Hematopoietic multipotent progenitor cell treated with erythropoietin and hydrocortisone succinate and interleukin-3 and kit ligand, for 6 days (in vitro differentiated cells): ENCODE measurements around the gene FTCD.
"Not testable (repeated sequence)": the region's sequence is repeated elsewhere in the genome, so short reads cannot be mapped to it uniquely, and the experiment has no call there.

Experiments used
- DNase-seq: peaks from one replicate; pipeline ENCODE4 v3.0.0-alpha.2; 2015

The FTCD gene

GRCh38 chr21:46170436-46171193 lies 15.2 kb upstream of the FTCD start:
- DNase-seq = not testable (repeated sequence)

GRCh38 chr21:46168659-46169386 lies 13.4 kb upstream of the FTCD start:
- DNase-seq = no peak

GRCh38 chr21:46168238-46168637 lies 12.9 kb upstream of the FTCD start:
- no peak for DNase-seq

GRCh38 chr21:46165098-46165497 lies 9.7 kb upstream of the FTCD start:
- no peak for DNase-seq

- DNase-seq = no peak
Measured at GRCh38 chr21:46163380-46163779, 8.0 kb upstream of the FTCD start.

- no peak for DNase-seq
Measured at GRCh38 chr21:46161633-46162592, 6.5 kb upstream of the FTCD start.

GRCh38 chr21:46160907-46161632 lies 5.7 kb upstream of the FTCD start:
- DNase-seq = no peak

GRCh38 chr21:46160657-46160906 lies 5.2 kb upstream of the FTCD start:
- DNase-seq = no peak

- DNase-seq = no peak
Measured at GRCh38 chr21:46159841-46160656, 4.7 kb upstream of the FTCD start.

- no peak for DNase-seq
Measured at GRCh38 chr21:46159390-46159789, 4.0 kb upstream of the FTCD start.

- DNase-seq = no peak
Measured at GRCh38 chr21:46158666-46159300, 3.4 kb upstream of the FTCD start.

GRCh38 chr21:46157987-46158451 lies 2.6 kb upstream of the FTCD start:
- DNase-seq = no peak

GRCh38 chr21:46157396-46157986 lies 2.1 kb upstream of the FTCD start:
- DNase-seq = no peak

GRCh38 chr21:46156678-46157077 lies 1.3 kb upstream of the FTCD start:
- no peak for DNase-seq

- DNase-seq = no peak
Measured at GRCh38 chr21:46156378-46156645, 933 bp upstream of the FTCD start.

GRCh38 chr21:46154955-46155513 lies 345 bp downstream of the FTCD start:
- no peak for DNase-seq

- DNase-seq = no peak
Measured at GRCh38 chr21:46154155-46154954, 1.0 kb downstream of the FTCD start.

- DNase-seq = peak; percentile 78
Measured at GRCh38 chr21:46153247-46154154, 1.9 kb downstream of the FTCD start.

GRCh38 chr21:46152927-46153246 lies 2.5 kb downstream of the FTCD start:
- no peak for DNase-seq
